HG02623 (cell line): ENCODE results near the gene ANLN.
"Not testable (repeated sequence)": the region's sequence is repeated elsewhere in the genome, so short reads cannot be mapped to it uniquely, and the experiment has no call there.

Experiments used
- ATAC-seq: cut with Tn5 transposase; IDR thresholded peaks from one replicate; pipeline ENCODE4 v1.9.1; 2021; ENCODE audit warnings: moderate library complexity; ENCODE audit not compliant: unreplicated experiment

ANLN gene

DNA sequence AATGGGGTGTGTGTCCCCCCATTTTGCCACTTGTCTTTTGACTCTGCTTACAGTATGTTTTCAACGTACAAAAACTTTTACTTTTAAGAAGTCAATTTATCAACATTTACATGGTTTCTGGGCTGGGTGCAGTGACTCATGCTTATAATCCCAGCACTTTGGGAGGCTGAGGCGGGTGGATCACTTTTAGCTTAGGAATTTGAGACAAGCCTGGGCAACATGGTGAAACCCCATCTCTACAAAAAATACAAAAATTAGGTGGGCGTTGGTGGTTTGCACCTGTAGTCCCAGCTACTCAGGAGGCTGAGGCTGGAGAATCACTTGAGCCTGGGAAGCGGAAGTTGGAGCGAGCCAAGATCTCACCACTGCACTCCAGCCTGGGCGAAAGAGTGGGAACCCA, 107.5 kb downstream of the ANLN start:
- ATAC-seq: not testable (repeated sequence)

DNA sequence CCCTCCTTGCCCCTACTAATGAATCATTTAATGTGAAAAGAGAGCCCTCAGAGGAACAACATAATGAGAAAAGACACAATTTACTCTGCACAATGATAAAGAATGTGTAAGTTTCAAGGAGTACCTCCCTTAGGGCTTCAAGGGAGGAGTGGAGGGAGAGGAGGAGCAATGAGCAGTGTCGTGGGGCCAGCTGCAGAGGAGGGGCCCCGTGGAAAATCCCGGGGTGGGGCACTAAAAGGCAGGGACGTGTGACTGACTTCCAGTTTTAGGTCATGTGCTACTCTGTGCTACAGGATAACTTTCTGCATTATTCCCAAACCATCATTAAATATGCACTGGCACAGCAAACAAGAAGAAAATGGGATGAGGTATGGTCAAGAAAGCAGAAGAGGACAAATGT, 108.1 kb downstream of the ANLN start:
- ATAC-seq: no peak
